ENCODE data around the gene LRSAM1.

The LRSAM1 gene

GRCh38 chr9:127428348-127428747, 23.0 kb upstream of the LRSAM1 start:
- H2BK5ac ChIP-seq (ENCODE audit: low read depth, low read length, poor library complexity), result no peak overlapping the region
- H3K27me3 ChIP-seq (ENCODE audit: insufficient read depth, low read length), result no peaks in the 10 kb centered on the region
- no peak overlapping the region for H3K4ac ChIP-seq (ENCODE audit: low read depth, low read length)
- H2BK12ac ChIP-seq (ENCODE audit: low read length), result no peak overlapping the region
- no peak overlapping the region for H2AFZ ChIP-seq (ENCODE audit: insufficient read depth, low read length, poor library complexity)
- no peak overlapping the region for H3K23ac ChIP-seq (ENCODE audit: low read length)
- peaks cover 2% of the 10 kb centered on the region for H3K9me3 ChIP-seq (ENCODE audit: insufficient read depth, low read depth, low read length)
- no peak overlapping the region for H4K91ac ChIP-seq (ENCODE audit: low read depth, low read length)
- no peak overlapping the region for H3K27ac ChIP-seq (ENCODE audit: low read depth, low read length)
- no peak overlapping the region for H4K12ac ChIP-seq (ENCODE audit: low read depth, low read length)
- H3K4me2 ChIP-seq (ENCODE audit: low read length), result no peak overlapping the region
- peaks cover 7% of the 10 kb centered on the region for H3K79me2 ChIP-seq (ENCODE audit: control insufficient read depth, insufficient read depth, low read length, poor library complexity)
- H3K36me3 ChIP-seq (ENCODE audit: control insufficient read depth in 1 of 2, insufficient read depth in 2 of 2, low read length in 2 of 2), result peaks cover 12 to 23% of the 10 kb centered on the region in 2 experiments
- H3K9ac ChIP-seq (ENCODE audit: low read length), result no peak overlapping the region
- no peak overlapping the region for H2AK5ac ChIP-seq (ENCODE audit: low read length)
- WGBS (ENCODE audit: extremely low coverage, insufficient coverage, insufficient read length), result no CpG with 5 or more reads among the region's 3 CpGs
- H4K8ac ChIP-seq (ENCODE audit: low read depth, low read length), result no peak overlapping the region
- peaks cover 2 to 3% of the 10 kb centered on the region in 2 experiments for H3K4me1 ChIP-seq (ENCODE audit: control insufficient read depth in 1 of 2, insufficient read depth in 2 of 2, low read length in 2 of 2)
- no peak overlapping the region for H3K18ac ChIP-seq (ENCODE audit: low read length)
- H3K79me1 ChIP-seq (ENCODE audit: low read length), result peaks cover 8% of the 10 kb centered on the region
- H2BK120ac ChIP-seq (ENCODE audit: insufficient read depth, low read length, poor library complexity), result no peak overlapping the region
- no peak overlapping the region for H3K4me3 ChIP-seq (ENCODE audit: low read depth, low read length)
- no peak for DNase-seq
- no peak overlapping the region for H3K14ac ChIP-seq (ENCODE audit: low read length)

DNA sequence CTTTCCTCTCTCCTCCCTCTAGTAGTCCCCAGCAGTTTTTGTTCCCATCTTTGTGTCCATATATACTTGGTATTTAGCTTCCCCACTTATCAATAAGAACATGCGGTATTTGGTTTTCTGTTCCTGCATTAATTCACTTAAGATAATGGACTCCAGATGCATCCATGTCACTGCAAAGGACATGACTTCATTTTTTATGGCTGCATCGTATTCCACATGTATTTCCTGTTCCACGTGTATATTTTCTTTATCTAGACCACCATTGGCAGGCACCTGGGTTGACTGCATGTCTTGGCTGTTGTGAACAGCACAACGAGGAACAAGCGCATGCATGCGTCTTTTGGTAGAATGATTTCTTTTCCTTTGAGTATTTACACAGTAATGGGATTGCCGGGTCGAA, 20.9 kb upstream of the LRSAM1 start:
- no peaks in the 10 kb centered on the region for H3K9me3 ChIP-seq (ENCODE audit: insufficient read depth, low read depth, low read length)
- no peaks in the 10 kb centered on the region for H3K79me1 ChIP-seq (ENCODE audit: low read length)
- H2BK12ac ChIP-seq (ENCODE audit: low read length), result no peak overlapping the region
- H3K27me3 ChIP-seq (ENCODE audit: insufficient read depth, low read length), result no peaks in the 10 kb centered on the region
- no peak overlapping the region for H2BK5ac ChIP-seq (ENCODE audit: low read depth, low read length, poor library complexity)
- H2BK120ac ChIP-seq (ENCODE audit: insufficient read depth, low read length, poor library complexity), result no peak overlapping the region
- no CpG with 5 or more reads among the region's 8 CpGs for WGBS (ENCODE audit: extremely low coverage, insufficient coverage, insufficient read length)
- H3K79me2 ChIP-seq (ENCODE audit: control insufficient read depth, insufficient read depth, low read length, poor library complexity), result no peaks in the 10 kb centered on the region
- H2AK5ac ChIP-seq (ENCODE audit: low read length), result no peak overlapping the region
- H3K27ac ChIP-seq (ENCODE audit: low read depth, low read length), result no peak overlapping the region
- H4K12ac ChIP-seq (ENCODE audit: low read depth, low read length), result no peak overlapping the region
- no peak overlapping the region for H3K4me3 ChIP-seq (ENCODE audit: low read depth, low read length)
- peaks cover 27 to 39% of the 10 kb centered on the region in 2 experiments for H3K36me3 ChIP-seq (ENCODE audit: control insufficient read depth in 1 of 2, insufficient read depth in 2 of 2, low read length in 2 of 2)
- H4K8ac ChIP-seq (ENCODE audit: low read depth, low read length), result no peak overlapping the region
- H3K4me2 ChIP-seq (ENCODE audit: low read length), result no peak overlapping the region
- no peak overlapping the region for H3K23ac ChIP-seq (ENCODE audit: low read length)
- no peak overlapping the region for H3K9ac ChIP-seq (ENCODE audit: low read length)
- no peak for DNase-seq
- H2AFZ ChIP-seq (ENCODE audit: insufficient read depth, low read length, poor library complexity), result no peak overlapping the region
- H3K4me1 ChIP-seq (ENCODE audit: control insufficient read depth in 1 of 2, insufficient read depth in 2 of 2, low read length in 2 of 2), result peaks cover 0 to 2% of the 10 kb centered on the region in 2 experiments
- no peak overlapping the region for H3K4ac ChIP-seq (ENCODE audit: low read depth, low read length)
- H4K91ac ChIP-seq (ENCODE audit: low read depth, low read length), result no peak overlapping the region
- H3K14ac ChIP-seq (ENCODE audit: low read length), result no peak overlapping the region
- H3K18ac ChIP-seq (ENCODE audit: low read length), result no peak overlapping the region

- H3K18ac ChIP-seq (ENCODE audit: low read length), result peak overlapping the region; percentile 3
- peaks cover 13 to 19% of the 10 kb centered on the region in 2 experiments for H3K4me1 ChIP-seq (ENCODE audit: control insufficient read depth in 1 of 2, insufficient read depth in 2 of 2, low read length in 2 of 2)
Measured at GRCh38 chr9:127437497-127438264, 13.6 kb upstream of the LRSAM1 start.

GRCh38 chr9:127438394-127438793, 12.9 kb upstream of the LRSAM1 start:
- no peak overlapping the region for H3K4ac ChIP-seq (ENCODE audit: low read depth, low read length)
- H3K79me2 ChIP-seq (ENCODE audit: control insufficient read depth, insufficient read depth, low read length, poor library complexity), result peaks cover 3% of the 10 kb centered on the region
- DNase-seq, result peak; percentile 86 to 94
- H2AFZ ChIP-seq (ENCODE audit: insufficient read depth, low read length, poor library complexity), result no peak overlapping the region
- peaks cover 6% of the 10 kb centered on the region for H3K79me1 ChIP-seq (ENCODE audit: low read length)
- no peak overlapping the region for H2BK12ac ChIP-seq (ENCODE audit: low read length)
- H3K4me3 ChIP-seq (ENCODE audit: low read depth, low read length), result no peak overlapping the region
- no peak overlapping the region for H2AK5ac ChIP-seq (ENCODE audit: low read length)
- no peaks in the 10 kb centered on the region for H3K27me3 ChIP-seq (ENCODE audit: insufficient read depth, low read length)
- H3K18ac ChIP-seq (ENCODE audit: low read length), result no peak overlapping the region
- peaks cover 47 to 50% of the 10 kb centered on the region in 2 experiments for H3K36me3 ChIP-seq (ENCODE audit: control insufficient read depth in 1 of 2, insufficient read depth in 2 of 2, low read length in 2 of 2)
- no CpG with 5 or more reads among the region's 9 CpGs for WGBS (ENCODE audit: extremely low coverage, insufficient coverage, insufficient read length)
- no peak overlapping the region for H3K14ac ChIP-seq (ENCODE audit: low read length)
- no peak overlapping the region for H3K4me2 ChIP-seq (ENCODE audit: low read length)
- H3K9ac ChIP-seq (ENCODE audit: low read length), result no peak overlapping the region
- peaks cover 13 to 20% of the 10 kb centered on the region in 2 experiments for H3K4me1 ChIP-seq (ENCODE audit: control insufficient read depth in 1 of 2, insufficient read depth in 2 of 2, low read length in 2 of 2)
- peak overlapping the region; percentile 54 for H2BK5ac ChIP-seq (ENCODE audit: low read depth, low read length, poor library complexity)
- no peak overlapping the region for H2BK120ac ChIP-seq (ENCODE audit: insufficient read depth, low read length, poor library complexity)
- no peak overlapping the region for H3K23ac ChIP-seq (ENCODE audit: low read length)
- peak overlapping the region; percentile 13 for H4K8ac ChIP-seq (ENCODE audit: low read depth, low read length)
- no peaks in the 10 kb centered on the region for H3K9me3 ChIP-seq (ENCODE audit: insufficient read depth, low read depth, low read length)
- no peak overlapping the region for H4K91ac ChIP-seq (ENCODE audit: low read depth, low read length)
- peak overlapping the region; percentile 70 for H3K27ac ChIP-seq (ENCODE audit: low read depth, low read length)
- no peak overlapping the region for H4K12ac ChIP-seq (ENCODE audit: low read depth, low read length)

More at GRCh38 chr9:127437497-127438264, 13.6 kb upstream of the LRSAM1 start:
- no peak overlapping the region for H3K4me3 ChIP-seq (ENCODE audit: low read depth, low read length)
- no peak overlapping the region for H2AFZ ChIP-seq (ENCODE audit: insufficient read depth, low read length, poor library complexity)
- peaks cover 51 to 54% of the 10 kb centered on the region in 2 experiments for H3K36me3 ChIP-seq (ENCODE audit: control insufficient read depth in 1 of 2, insufficient read depth in 2 of 2, low read length in 2 of 2)
- peak overlapping the region; percentile 24 for H2BK12ac ChIP-seq (ENCODE audit: low read length)
- H2BK5ac ChIP-seq (ENCODE audit: low read depth, low read length, poor library complexity), result peak overlapping the region; percentile 65
- peak overlapping the region; percentile 5 for H3K4ac ChIP-seq (ENCODE audit: low read depth, low read length)
- H3K27ac ChIP-seq (ENCODE audit: low read depth, low read length), result peak overlapping the region; percentile 70
- no peaks in the 10 kb centered on the region for H3K27me3 ChIP-seq (ENCODE audit: insufficient read depth, low read length)
- DNase-seq, result no peak
- WGBS (ENCODE audit: extremely low coverage, insufficient coverage, insufficient read length), result no CpG with 5 or more reads among the region's 12 CpGs
- H3K4me2 ChIP-seq (ENCODE audit: low read length), result no peak overlapping the region
- H3K23ac ChIP-seq (ENCODE audit: low read length), result no peak overlapping the region
- peak overlapping the region; percentile 52 for H3K14ac ChIP-seq (ENCODE audit: low read length)
- H3K79me2 ChIP-seq (ENCODE audit: control insufficient read depth, insufficient read depth, low read length, poor library complexity), result peaks cover 3% of the 10 kb centered on the region
- H3K9me3 ChIP-seq (ENCODE audit: insufficient read depth, low read depth, low read length), result no peaks in the 10 kb centered on the region
- peak overlapping the region; percentile 76 for H2BK120ac ChIP-seq (ENCODE audit: insufficient read depth, low read length, poor library complexity)
- no peak overlapping the region for H3K9ac ChIP-seq (ENCODE audit: low read length)
- peak overlapping the region; percentile 17 for H4K91ac ChIP-seq (ENCODE audit: low read depth, low read length)
- peak overlapping the region; percentile 38 for H2AK5ac ChIP-seq (ENCODE audit: low read length)
- no peak overlapping the region for H4K8ac ChIP-seq (ENCODE audit: low read depth, low read length)
- H4K12ac ChIP-seq (ENCODE audit: low read depth, low read length), result no peak overlapping the region
- H3K79me1 ChIP-seq (ENCODE audit: low read length), result peaks cover 6% of the 10 kb centered on the region
